Smooth muscle cell (in vitro differentiated cells): ENCODE results near the gene ASB11. TPM values are rescaled to one million over a fixed set of nuclear protein-coding genes. Genes with fewer than 3 reads are reported as not detected.

Experiments used
- DNase-seq: peaks from one replicate; lab custom pipeline; 2025; ENCODE audit not compliant: unreplicated experiment; lab: John Stamatoyannopoulos, UW
- H2AFZ ChIP-seq: fragments of 200-600 bp; sonication (generic); 2 replicates; pipeline ENCODE4 v1.6.0; 2016; ENCODE audit warnings: antibody characterized with exemption, low read depth, mild to moderate bottlenecking
- H3F3A ChIP-seq: fragments of 200-600 bp; sonication (generic); 2 replicates; pipeline ENCODE4 v1.6.0; 2017; ENCODE audit warnings: antibody characterized with exemption, low read depth
- H3K27ac ChIP-seq: fragments of 200-600 bp; sonication (generic); 2 replicates; pipeline ENCODE4 v1.5.1; 2016; ENCODE audit warnings: low read depth, mild to moderate bottlenecking
- H3K27me3 ChIP-seq: fragments of 200-600 bp; sonication (generic); 2 replicates; pipeline ENCODE4 v1.6.1; 2016; ENCODE audit warnings: low read depth, mild to moderate bottlenecking
- H3K36me3 ChIP-seq: fragments of 200-600 bp; sonication (generic); 2 replicates; pipeline ENCODE4 v1.5.1; 2016; ENCODE audit warnings: low read depth
- H3K4me1 ChIP-seq: fragments of 200-600 bp; sonication (generic); 2 replicates; pipeline ENCODE4 v1.5.1; 2016; ENCODE audit warnings: low read depth
- H3K4me2 ChIP-seq: fragments of 200-600 bp; sonication (generic); 2 replicates; pipeline ENCODE4 v1.6.0; 2016; ENCODE audit warnings: mild to moderate bottlenecking
- H3K4me3 ChIP-seq: fragments of 200-600 bp; sonication (generic); 2 replicates; pipeline ENCODE4 v1.5.1; 2016; ENCODE audit warnings: mild to moderate bottlenecking
- H3K79me2 ChIP-seq: fragments of 200-600 bp; sonication (generic); 2 replicates; pipeline ENCODE4 v1.6.0; 2016; ENCODE audit warnings: low read depth, mild to moderate bottlenecking
- H3K9ac ChIP-seq: fragments of 200-600 bp; sonication (generic); 2 replicates; pipeline ENCODE4 v1.6.0; 2016; ENCODE audit warnings: low read depth
- H3K9me3 ChIP-seq: fragments of 200-600 bp; sonication (generic); replicated peaks from 2 replicates; pipeline ENCODE4 v1.5.1; 2016; ENCODE audit warnings: low read depth
- H4K20me1 ChIP-seq: fragments of 200-600 bp; sonication (generic); 2 replicates; pipeline ENCODE4 v1.6.0; 2016; ENCODE audit warnings: low read depth
- WGBS: methylation state at CpG from one replicate; pipeline ENCODE4 v1.1.7; 2016; ENCODE audit warnings: low lambda C conversion rate; 5-methylcytosine and 5-hydroxymethylcytosine counted together
- polyA plus RNA-seq: library from polyadenylated mRNA; unstranded; fragments of >200 nt; fragmentation: Nextera tagmentation; extraction: Ambion mirVana; gene quantifications from 2 replicates; pipeline ENCODE4 v1.2.1, GENCODE V29; 2016
- total RNA-seq: library from RNA; depleted of rRNA; stranded (reverse); fragments of >200 nt; gene quantifications from 2 replicates; pipeline ENCODE4 v1.2.3, GENCODE V29; 2014
- TF ChIP-seq, protein P1 (sequence below): fragments of 200-600 bp; sonication (generic); IDR thresholded peaks from 2 replicates; pipeline ENCODE4 v1.5.1; 2017; ENCODE audit warnings: borderline replicate concordance, mild to moderate bottlenecking, antibody characterized with exemption; ENCODE audit not compliant: insufficient read depth, poor library complexity, severe bottlenecking

Gene ASB11
- total and polyA plus RNA-seq, 2 experiments from 2014 or later = not detected

DNA sequence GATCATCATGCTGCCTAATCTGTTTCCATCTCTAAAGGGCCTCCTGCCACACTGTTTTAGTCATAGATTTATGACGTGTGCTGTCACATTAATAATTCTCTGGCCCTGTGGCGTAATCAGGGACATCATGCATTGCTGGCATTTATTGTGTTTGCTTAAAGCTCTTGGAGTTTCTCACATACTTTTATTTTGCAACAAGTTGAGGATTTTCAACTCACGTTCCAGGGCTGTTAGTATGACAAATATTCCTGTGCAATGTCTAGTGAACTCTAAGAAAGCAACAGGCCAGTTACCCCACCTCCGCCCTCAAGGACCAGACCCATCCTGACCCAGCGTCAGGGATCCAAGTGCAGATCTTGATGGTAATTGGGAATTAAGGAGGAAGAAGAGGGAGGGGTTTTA is 27.6 kb upstream of the ASB11 start:
- DNase-seq = no peak
- no peak overlapping the region for H3K27ac ChIP-seq
- no peak overlapping the region for H3K9ac ChIP-seq

DNA sequence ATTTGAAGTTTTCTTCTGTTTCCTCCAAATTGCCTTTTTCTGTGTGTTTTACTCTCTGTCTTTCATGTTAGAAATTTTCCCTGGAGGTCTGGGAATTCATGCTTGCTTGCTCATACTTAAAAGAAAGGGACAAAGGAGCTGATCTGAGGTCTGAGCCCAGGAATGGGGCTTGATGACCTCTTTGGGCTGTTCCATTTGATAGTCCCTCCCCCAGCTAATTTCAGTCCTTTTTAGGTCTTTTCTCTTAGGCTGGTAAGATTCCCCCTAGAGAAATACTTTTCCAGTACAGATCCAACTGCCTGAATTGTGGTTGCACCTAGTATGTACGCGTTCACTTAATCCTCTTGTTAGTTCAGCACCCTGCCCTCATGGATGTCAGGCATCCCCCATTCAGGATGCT is 25.4 kb upstream of the ASB11 start:
- H3F3A ChIP-seq = no peaks in the 10 kb centered on the region
- H3K27me3 ChIP-seq = peaks cover 8% of the 10 kb centered on the region
- no peaks in the 10 kb centered on the region for H3K79me2 ChIP-seq
- WGBS = 93% methylated on average over 2 of the region's 2 CpGs
- H3K4me3 ChIP-seq = no peak overlapping the region
- H3K36me3 ChIP-seq = no peaks in the 10 kb centered on the region
- TF ChIP-seq, protein P1, sequence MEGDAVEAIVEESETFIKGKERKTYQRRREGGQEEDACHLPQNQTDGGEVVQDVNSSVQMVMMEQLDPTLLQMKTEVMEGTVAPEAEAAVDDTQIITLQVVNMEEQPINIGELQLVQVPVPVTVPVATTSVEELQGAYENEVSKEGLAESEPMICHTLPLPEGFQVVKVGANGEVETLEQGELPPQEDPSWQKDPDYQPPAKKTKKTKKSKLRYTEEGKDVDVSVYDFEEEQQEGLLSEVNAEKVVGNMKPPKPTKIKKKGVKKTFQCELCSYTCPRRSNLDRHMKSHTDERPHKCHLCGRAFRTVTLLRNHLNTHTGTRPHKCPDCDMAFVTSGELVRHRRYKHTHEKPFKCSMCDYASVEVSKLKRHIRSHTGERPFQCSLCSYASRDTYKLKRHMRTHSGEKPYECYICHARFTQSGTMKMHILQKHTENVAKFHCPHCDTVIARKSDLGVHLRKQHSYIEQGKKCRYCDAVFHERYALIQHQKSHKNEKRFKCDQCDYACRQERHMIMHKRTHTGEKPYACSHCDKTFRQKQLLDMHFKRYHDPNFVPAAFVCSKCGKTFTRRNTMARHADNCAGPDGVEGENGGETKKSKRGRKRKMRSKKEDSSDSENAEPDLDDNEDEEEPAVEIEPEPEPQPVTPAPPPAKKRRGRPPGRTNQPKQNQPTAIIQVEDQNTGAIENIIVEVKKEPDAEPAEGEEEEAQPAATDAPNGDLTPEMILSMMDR = no peak
- no peaks in the 10 kb centered on the region for H4K20me1 ChIP-seq
- H3K4me2 ChIP-seq = no peak overlapping the region
- H2AFZ ChIP-seq = no peak overlapping the region
- no peak overlapping the region for H3K9ac ChIP-seq
- no peak overlapping the region for H3K27ac ChIP-seq
- H3K4me1 ChIP-seq = no peaks in the 10 kb centered on the region
- DNase-seq = no peak
- H3K9me3 ChIP-seq = no peaks in the 10 kb centered on the region

More for the DNA sequence above, 27.6 kb upstream of the ASB11 start:
- WGBS = 50% methylated on average over 5 of the region's 5 CpGs
- Histone ChIP-seq H3K27me3 (no peaks in the 10 kb centered on the region), H3F3A (no peaks in the 10 kb centered on the region), H3K79me2 (no peaks in the 10 kb centered on the region), H3K4me3 (no peak overlapping the region), H3K9me3 (no peaks in the 10 kb centered on the region), H3K36me3 (no peaks in the 10 kb centered on the region), H4K20me1 (no peaks in the 10 kb centered on the region), H2AFZ (no peak overlapping the region), H3K4me2 (no peak overlapping the region), H3K4me1 (no peaks in the 10 kb centered on the region)
- TF ChIP-seq, protein P1 = no peak

DNA sequence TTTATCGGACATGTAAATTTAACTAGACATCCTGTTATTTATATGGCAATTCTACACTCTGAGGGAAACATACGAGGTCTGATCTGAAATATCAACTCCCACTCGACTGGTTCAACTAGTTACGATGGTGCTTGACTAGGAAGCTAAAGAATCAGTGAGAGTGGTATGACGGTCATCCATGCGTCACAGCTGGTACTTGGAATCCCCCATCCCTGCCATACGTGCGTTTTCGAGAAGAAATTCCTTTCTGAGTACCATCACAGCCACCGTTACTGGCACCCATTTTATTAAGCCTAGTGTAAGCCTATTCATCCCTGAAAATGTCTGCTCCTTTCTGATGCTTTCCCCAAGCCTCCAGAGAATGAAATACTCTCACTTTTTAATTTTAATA is 20.6 kb upstream of the ASB11 start:
- Histone ChIP-seq H3K9me3 (no peaks in the 10 kb centered on the region), H2AFZ (peak overlapping the region; percentile 70), H3K4me3 (peak overlapping the region; percentile 48), H3K4me1 (no peaks in the 10 kb centered on the region), H3K9ac (peak overlapping the region; percentile 89), H3K27ac (peak overlapping the region; percentile 92), H3K27me3 (peaks cover 8% of the 10 kb centered on the region), H3K79me2 (no peaks in the 10 kb centered on the region), H3K4me2 (peak overlapping the region; percentile 75), H3K36me3 (no peaks in the 10 kb centered on the region), H4K20me1 (no peaks in the 10 kb centered on the region), H3F3A (no peaks in the 10 kb centered on the region)
- 40% methylated on average over 10 of the region's 10 CpGs for WGBS
- TF ChIP-seq, protein P1 = no peak
- no peak for DNase-seq
